Liver (tissue), 9 donors: Measurements from ENCODE around the gene DERL3. TPM values are rescaled to one million over a fixed set of nuclear protein-coding genes. Genes with fewer than 3 reads are reported as not detected.

Experiments used
- DNase-seq: peaks from one replicate; pipeline ENCODE4 v3.0.0-alpha.2; 2017; ENCODE audit warnings: low spot score
- H3K27ac ChIP-seq, 2 donors: one replicate each; pipeline ENCODE4 v1.7.0; 2013; ENCODE audit warnings: inconsistent platforms in 2 of 2, low read length in 2 of 2, control low read depth in 1 of 2, low read depth in 1 of 2, mild to moderate bottlenecking in 1 of 2
- H3K27me3 ChIP-seq, 4 donors: one replicate each; pipeline versions ENCODE4 v1.6.1 to v1.7.0; 2013; ENCODE audit warnings: low read length in 3 of 4, inconsistent platforms in 1 of 4, mild to moderate bottlenecking in 1 of 4, moderate library complexity in 1 of 4; ENCODE audit not compliant: control insufficient read depth in 4 of 4, insufficient read depth in 4 of 4
- H3K36me3 ChIP-seq, 4 donors: one replicate each; pipeline versions ENCODE4 v1.6.1 to v1.7.0; 2013; ENCODE audit warnings: low read length in 3 of 4, mild to moderate bottlenecking in 3 of 4, low read depth in 1 of 4, moderate library complexity in 1 of 4; ENCODE audit not compliant: control insufficient read depth in 4 of 4, insufficient read depth in 3 of 4
- H3K4me1 ChIP-seq, 4 donors: one replicate each; pipeline versions ENCODE4 v1.6.1 to v1.7.0; 2013; ENCODE audit warnings: low read length in 3 of 4, mild to moderate bottlenecking in 3 of 4, moderate library complexity in 1 of 4; ENCODE audit not compliant: control insufficient read depth in 4 of 4, insufficient read depth in 4 of 4
- H3K4me3 ChIP-seq, 3 donors: one replicate each; pipeline versions ENCODE4 v1.6.1 to v1.7.0; 2013; ENCODE audit warnings: low read length in 3 of 3, control low read depth in 1 of 3, low read depth in 1 of 3, mild to moderate bottlenecking in 1 of 3
- H3K9ac ChIP-seq, 2 donors: one replicate each; pipeline ENCODE4 v1.7.0; 2013; ENCODE audit warnings: low read length in 2 of 2, mild to moderate bottlenecking in 2 of 2, moderate library complexity in 2 of 2, control low read depth in 1 of 2, low read depth in 1 of 2
- H3K9me3 ChIP-seq, 4 donors: one replicate each; pipeline versions ENCODE4 v1.6.1 to v1.7.0; 2013; ENCODE audit warnings: low read length in 3 of 4; ENCODE audit not compliant: control insufficient read depth in 4 of 4
- EGR1 ChIP-seq, 2 donors: IDR thresholded peaks; 2 replicates each; pipeline ENCODE4 v1.6.1; 2016 to 2018; ENCODE audit warnings: antibody characterized with exemption in 2 of 2, low read depth in 2 of 2
- FOXA1 ChIP-seq: IDR thresholded peaks from 2 replicates; pipeline ENCODE4 v1.6.1; 2016; ENCODE audit warnings: antibody characterized with exemption
- FOXA2 ChIP-seq: IDR thresholded peaks from 2 replicates; pipeline ENCODE4 v1.6.1; 2016; ENCODE audit warnings: antibody characterized with exemption
- HNF4A ChIP-seq, 2 donors: conservative IDR thresholded peaks; 2 replicates each; pipeline ENCODE4 v1.6.1; 2016; ENCODE audit warnings: antibody characterized with exemption in 2 of 2, mild to moderate bottlenecking in 2 of 2
- JUND ChIP-seq, 2 donors: IDR thresholded peaks; 2 replicates each; pipeline ENCODE4 v1.6.1; 2016; ENCODE audit warnings: antibody characterized with exemption in 2 of 2
- RAD21 ChIP-seq, 2 donors: IDR thresholded peaks; 2 replicates each; pipeline ENCODE4 v1.6.1; 2016; ENCODE audit warnings: antibody characterized with exemption in 2 of 2, mild to moderate bottlenecking in 2 of 2
- SP1 ChIP-seq: IDR thresholded peaks from 2 replicates; pipeline ENCODE4 v1.6.1; 2018; ENCODE audit warnings: antibody characterized with exemption, mild to moderate bottlenecking
- ZBTB33 ChIP-seq: IDR thresholded peaks from 2 replicates; pipeline ENCODE4 v1.6.1; 2016; ENCODE audit warnings: antibody characterized with exemption
- WGBS: extraction: QIAGEN DNeasy Blood & Tissue Kit; methylation state at CpG from one replicate; pipeline ENCODE4 v1.1.7; 2013; 5-methylcytosine and 5-hydroxymethylcytosine counted together
- polyA plus RNA-seq, 2 donors: library from polyadenylated mRNA; stranded (reverse) in 1 of 2; unstranded in 1 of 2; fragments of 200-250 nt in 1 of 2; fragments of >200 nt in 1 of 2; fragmentation: Nextera tagmentation in 1 of 2; extraction: Ambion mirVana in 1 of 2; gene quantifications; one replicate each; pipeline versions ENCODE4 v1.2.1 to v1.2.3, GENCODE V29; 2013 to 2015
- total RNA-seq, 2 donors: library from RNA; depleted of rRNA; stranded (reverse); fragments of >200 nt; gene quantifications; one replicate each; pipeline ENCODE4 v1.2.3, GENCODE V29; 2014
- TF ChIP-seq, protein P1 (sequence below): IDR thresholded peaks from 2 replicates; pipeline ENCODE4 v1.6.1; 2016; ENCODE audit warnings: antibody characterized with exemption, mild to moderate bottlenecking
- donor health status: healthy.
- donor health status: healthy.
- donor health status: healthy.
- donor health status: healthy.
- donor health status: healthy.

The DERL3 gene
- total and polyA plus RNA-seq, 4 donors, result 1.0 to 9.3 (median 3.9) TPM

DNA sequence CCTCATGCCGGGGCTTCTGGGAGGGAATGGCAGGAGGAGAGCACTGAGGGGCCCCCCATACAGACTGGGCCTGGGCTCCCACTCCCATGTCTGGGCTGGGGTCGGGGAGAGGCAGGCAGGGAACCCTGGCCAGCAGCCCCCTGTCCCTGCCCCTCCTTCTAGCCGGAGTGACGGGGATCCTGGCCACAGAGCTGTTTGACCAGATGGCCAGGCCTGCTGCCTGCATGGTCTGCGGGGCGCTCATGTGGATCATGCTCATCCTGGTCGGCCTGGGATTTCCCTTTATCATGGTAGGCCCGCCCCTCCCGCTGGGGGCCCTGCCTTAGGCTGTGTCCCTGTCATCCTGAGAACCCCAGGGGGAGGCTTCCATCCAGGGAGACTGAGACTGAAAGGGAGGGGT lies 45.3 kb upstream of the DERL3 start:
- TF ChIP-seq, protein P1, sequence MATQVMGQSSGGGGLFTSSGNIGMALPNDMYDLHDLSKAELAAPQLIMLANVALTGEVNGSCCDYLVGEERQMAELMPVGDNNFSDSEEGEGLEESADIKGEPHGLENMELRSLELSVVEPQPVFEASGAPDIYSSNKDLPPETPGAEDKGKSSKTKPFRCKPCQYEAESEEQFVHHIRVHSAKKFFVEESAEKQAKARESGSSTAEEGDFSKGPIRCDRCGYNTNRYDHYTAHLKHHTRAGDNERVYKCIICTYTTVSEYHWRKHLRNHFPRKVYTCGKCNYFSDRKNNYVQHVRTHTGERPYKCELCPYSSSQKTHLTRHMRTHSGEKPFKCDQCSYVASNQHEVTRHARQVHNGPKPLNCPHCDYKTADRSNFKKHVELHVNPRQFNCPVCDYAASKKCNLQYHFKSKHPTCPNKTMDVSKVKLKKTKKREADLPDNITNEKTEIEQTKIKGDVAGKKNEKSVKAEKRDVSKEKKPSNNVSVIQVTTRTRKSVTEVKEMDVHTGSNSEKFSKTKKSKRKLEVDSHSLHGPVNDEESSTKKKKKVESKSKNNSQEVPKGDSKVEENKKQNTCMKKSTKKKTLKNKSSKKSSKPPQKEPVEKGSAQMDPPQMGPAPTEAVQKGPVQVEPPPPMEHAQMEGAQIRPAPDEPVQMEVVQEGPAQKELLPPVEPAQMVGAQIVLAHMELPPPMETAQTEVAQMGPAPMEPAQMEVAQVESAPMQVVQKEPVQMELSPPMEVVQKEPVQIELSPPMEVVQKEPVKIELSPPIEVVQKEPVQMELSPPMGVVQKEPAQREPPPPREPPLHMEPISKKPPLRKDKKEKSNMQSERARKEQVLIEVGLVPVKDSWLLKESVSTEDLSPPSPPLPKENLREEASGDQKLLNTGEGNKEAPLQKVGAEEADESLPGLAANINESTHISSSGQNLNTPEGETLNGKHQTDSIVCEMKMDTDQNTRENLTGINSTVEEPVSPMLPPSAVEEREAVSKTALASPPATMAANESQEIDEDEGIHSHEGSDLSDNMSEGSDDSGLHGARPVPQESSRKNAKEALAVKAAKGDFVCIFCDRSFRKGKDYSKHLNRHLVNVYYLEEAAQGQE, result no peak
- TF ChIP-seq RAD21 (IDR thresholded peaks at IDR 0.05) (no peak), EGR1 (IDR thresholded peaks at IDR 0.05; ENCODE audit: low read depth in 2 of 2) (no peak), HNF4A (conservative IDR thresholded peaks at IDR 0.05) (no peak), FOXA1 (no peak), FOXA2 (no peak)
- peaks cover 0 to 4% (median 0%) of the 10 kb centered on the region in 4 donors for H3K36me3 ChIP-seq
- no peaks in the 10 kb centered on the region for H3K4me1 ChIP-seq
- no peaks in the 10 kb centered on the region for H3K27me3 ChIP-seq
- no peaks in the 10 kb centered on the region for H3K9me3 ChIP-seq
- no peak overlapping the region for H3K4me3 ChIP-seq
- no peak overlapping the region for H3K9ac ChIP-seq
- H3K27ac ChIP-seq, result no peak overlapping the region
- 97% methylated on average over 9 of the region's 9 CpGs for WGBS
- no peak for DNase-seq

DNA sequence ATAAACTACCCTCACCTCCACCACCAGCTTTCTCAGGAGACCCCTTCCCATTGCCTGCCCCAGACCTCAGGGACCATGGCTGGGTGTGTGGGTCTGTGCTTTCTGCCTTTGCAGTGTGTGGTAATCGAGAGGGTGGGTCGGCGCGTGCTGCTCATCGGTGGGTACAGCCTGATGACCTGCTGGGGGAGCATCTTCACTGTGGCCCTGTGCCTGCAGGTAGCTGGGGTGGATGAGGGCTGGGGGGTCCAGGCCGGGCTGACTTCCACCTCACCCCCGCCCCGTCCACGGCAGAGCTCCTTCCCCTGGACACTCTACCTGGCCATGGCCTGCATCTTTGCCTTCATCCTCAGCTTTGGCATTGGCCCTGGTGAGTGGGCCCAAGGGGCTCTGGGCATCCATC lies 44.9 kb upstream of the DERL3 start:
- H3K27me3 ChIP-seq, result no peaks in the 10 kb centered on the region
- H3K4me3 ChIP-seq, result no peak overlapping the region
- H3K9me3 ChIP-seq, result no peaks in the 10 kb centered on the region
- no peak overlapping the region for H3K27ac ChIP-seq
- peaks cover 0 to 3% (median 0%) of the 10 kb centered on the region in 4 donors for H3K36me3 ChIP-seq
- no peak overlapping the region for H3K9ac ChIP-seq
- TF ChIP-seq HNF4A (conservative IDR thresholded peaks at IDR 0.05) (no peak), ZBTB33 (no peak), RAD21 (IDR thresholded peaks at IDR 0.05) (no peak), SP1 (no peak), JUND (IDR thresholded peaks at IDR 0.05) (no peak)
- TF ChIP-seq, protein P1, result no peak
- H3K4me1 ChIP-seq, result no peaks in the 10 kb centered on the region
- WGBS, result 98% methylated on average over 9 of the region's 9 CpGs
- DNase-seq, result no peak
